GM12878 (cell line): ENCODE measurements around the gene WDR18. TPM values are rescaled to one million over a fixed set of nuclear protein-coding genes. Genes with fewer than 3 reads are reported as not detected.

Experiments
- ATAC-seq: fragments of 200-7000 bp; cut with Tn5 transposase; 3 replicates; pipeline ENCODE4 v1.9.1; 2020; ENCODE audit warnings: mild to moderate bottlenecking, moderate library complexity
- BruUV-seq: library from RNA; stranded (reverse); fragments of 400-500 nt; replicated peaks from 2 replicates; lab custom pipeline; 2021; lab: Mats Ljungman, UMichigan
- CTCF ChIA-PET: fragments of 300-600 bp; sonication (Branson Sonifier 250); formaldehyde crosslinking; extraction: SDS; loops from one replicate; lab custom pipeline; 2021; ENCODE audit warnings: inconsistent platforms; lab: Yijun Ruan, JAX
- POLR2A ChIA-PET: fragments of 350-600 bp; formaldehyde crosslinking; extraction: SDS; loops from one replicate; lab custom pipeline; 2021; ENCODE audit warnings: inconsistent platforms; lab: Charles Lee
- RAD21 ChIA-PET: fragments of 300-600 bp; sonication (Branson Sonifier 250); formaldehyde crosslinking; loops from one replicate; lab custom pipeline; 2023; ENCODE audit warnings: antibody characterized with exemption; ENCODE audit not compliant: unreplicated experiment; lab: Charles Lee
- SMC1A ChIA-PET: fragments of 300-600 bp; sonication (Branson Sonifier 250); formaldehyde crosslinking; loops from one replicate; lab custom pipeline; 2023; ENCODE audit not compliant: unreplicated experiment, uncharacterized antibody; lab: Charles Lee
- DNase-seq: peaks from one replicate; pipeline ENCODE4 v3.0.0-alpha.2; 2011; ENCODE audit warnings: low read depth, low spot score
- FAIRE-seq: peaks from 3 replicates; lab custom pipeline; 2011; peaks lifted over from hg19 to GRCh38; lab: Jason Lieb, UNC
- H2AFZ ChIP-seq: 2 replicates; pipeline ENCODE4 v1.6.0; 2011; ENCODE audit warnings: low read depth, low read length, control low read depth; ENCODE audit not compliant: control insufficient read depth
- H3K27ac ChIP-seq: 2 replicates; pipeline ENCODE4 v1.5.1; 2011; ENCODE audit warnings: control low read depth; ENCODE audit not compliant: control insufficient read depth, insufficient read depth
- H3K27me3 ChIP-seq, 2 experiments: replicated peaks in 1 of 2; 2 replicates each; pipeline versions ENCODE4 v1.6.0 to v1.6.1; 2011; ENCODE audit warnings: low read length in 1 of 2; ENCODE audit not compliant: control insufficient read depth in 2 of 2, insufficient read depth in 2 of 2
- H3K36me3 ChIP-seq, 2 experiments: 2 replicates each; pipeline ENCODE4 v1.5.1; 2011; ENCODE audit warnings: low read length in 1 of 2; ENCODE audit not compliant: control insufficient read depth in 2 of 2, insufficient read depth in 2 of 2
- H3K4me1 ChIP-seq: 2 replicates; pipeline ENCODE4 v1.6.1; 2011; ENCODE audit warnings: mild to moderate bottlenecking, low read length, moderate library complexity, mixed read lengths; ENCODE audit not compliant: control insufficient read depth, insufficient read depth
- H3K4me2 ChIP-seq: 2 replicates; pipeline ENCODE4 v1.6.0; 2011; ENCODE audit warnings: control low read depth; ENCODE audit not compliant: control insufficient read depth, insufficient read depth
- H3K4me3 ChIP-seq: fragments of 200-600 bp; sonication (generic); 2 replicates; pipeline ENCODE4 v1.5.1; 2016
- H3K79me2 ChIP-seq: 2 replicates; pipeline ENCODE4 v1.6.0; 2011; ENCODE audit warnings: low read length; ENCODE audit not compliant: control insufficient read depth, insufficient read depth
- H3K9ac ChIP-seq: 2 replicates; pipeline ENCODE4 v1.8.0; 2011; ENCODE audit warnings: low read length, control low read depth, mixed read lengths; ENCODE audit not compliant: control insufficient read depth, insufficient read depth
- H3K9me3 ChIP-seq: replicated peaks from 3 replicates; pipeline ENCODE4 v1.5.1; 2011; ENCODE audit warnings: mild to moderate bottlenecking, low read length; ENCODE audit not compliant: control insufficient read depth, insufficient read depth
- H4K20me1 ChIP-seq: 2 replicates; pipeline ENCODE4 v1.6.0; 2011; ENCODE audit not compliant: control insufficient read depth, insufficient read depth
- DPF2 ChIP-seq: fragments of 450-650 bp; IDR thresholded peaks from 2 replicates; pipeline ENCODE4 v1.6.1; 2017; ENCODE audit warnings: mild to moderate bottlenecking
- LARP7 ChIP-seq: fragments of 450-650 bp; IDR thresholded peaks from 2 replicates; pipeline ENCODE4 v1.6.1; 2017; ENCODE audit warnings: mild to moderate bottlenecking
- MYB ChIP-seq: fragments of 150-350 bp; IDR thresholded peaks from 2 replicates; pipeline ENCODE4 v1.6.1; 2014; ENCODE audit warnings: mild to moderate bottlenecking, low read depth, low read length, borderline replicate concordance
- PBX3 ChIP-seq: IDR thresholded peaks from 2 replicates; pipeline ENCODE4 v1.6.1; 2011; ENCODE audit warnings: mild to moderate bottlenecking, low read depth, low read length, moderate library complexity; ENCODE audit not compliant: insufficient replicate concordance
- WGBS: methylation state at CpG from one replicate; pipeline ENCODE4 v1.1.6; 2016; ENCODE audit warnings: low lambda C conversion rate; ENCODE audit not compliant: insufficient replicate concordance, insufficient coverage; ENCODE audit errors: missing lambda C conversion rate; 5-methylcytosine and 5-hydroxymethylcytosine counted together
- in situ Hi-C: fragments of 300-500 bp; cut with MboI; formaldehyde crosslinking; loops from 9 replicates; pipeline ENCODE4 v1.14.3; 2018; ENCODE audit warnings: mixed read lengths
- intact Hi-C: fragments of 100-400 bp; cut with micrococcal nuclease; formaldehyde crosslinking; loops from one replicate; pipeline ENCODE4 v1.14.2; 2022; ENCODE audit not compliant: unreplicated experiment
- polyA plus RNA-seq, 11 experiments: library from polyadenylated mRNA; depleted of rRNA in 4 of 11; unstranded in 6 of 11; stranded (reverse) in 5 of 11; fragments of >200 nt; fragmentation: Nextera tagmentation in 4 of 11; fragmentation: Illumina TruSeq in 1 of 11; extraction: Ambion mirVana in 4 of 11; extraction: Trizol in 1 of 11; gene quantifications; 1 replicate in 1 of 11; 2 replicates in 10 of 11; pipeline versions ENCODE4 v1.2.1 to v1.2.3, GENCODE V29; 2011 to 2016; ENCODE audit warnings: inconsistent platforms in 2 of 11, missing spikeins in 2 of 11, low read depth in 1 of 11
- total RNA-seq, 4 experiments: library from RNA; depleted of rRNA in 3 of 4; stranded (reverse); fragments of >200 nt in 3 of 4; fragmentation: Illumina TruSeq in 1 of 4; extraction: Trizol in 1 of 4; gene quantifications; 2 replicates each; pipeline versions ENCODE4 v1.2.1 to v1.2.3, GENCODE V29; 2013 to 2021

WDR18 gene
- total and polyA plus RNA-seq, 10 of the 15 experiments (the other 5 are each of a cell fraction or from before 2014, with no cell fraction given) = 3.0 to 206 (median 62.3) TPM

GRCh38 chr19:1027650-1028061 is 43.5 kb downstream of the WDR18 start:
- H2AFZ ChIP-seq = no peak overlapping the region
- ChIA-PET POLR2A (interaction anchor here (0.5 to 4.7 kb wide), 13 partner anchors 8 to 239 kb away, joined by 3 to 83 read pairs (median 4); partner anchors contain the start of genes ABCA7, ARHGAP45 and GPX4), RAD21 (interaction anchor here (0.6 to 4.9 kb wide), 6 partner anchors 11 to 229 kb away, joined by 3 to 39 read pairs (median 4); partner anchors contain the start of genes ABCA7, ARHGAP45 and WDR18), SMC1A (interaction anchor here (0.6 to 2.9 kb wide), 6 partner anchors 8 to 75 kb away, joined by 3 to 22 read pairs (median 4); partner anchors contain the start of genes ABCA7 and ARHGAP45), CTCF (interaction anchor here (0.6 to 2.3 kb wide), 6 partner anchors 9 to 164 kb away, joined by 3 to 11 read pairs (median 4); no protein-coding TSS in a partner anchor)
- ATAC-seq (peak; percentile 23), DNase-seq (no peak), FAIRE-seq (no peak)
- peak overlapping the region; percentile 90 for H3K9ac ChIP-seq
- peaks cover 52% of the 10 kb centered on the region for H3K79me2 ChIP-seq
- H3K4me3 ChIP-seq = peak overlapping the region; percentile 90
- intact Hi-C loops (no loop called here), in situ Hi-C loops (no loop called here)
- H3K4me1 ChIP-seq = peaks cover 6% of the 10 kb centered on the region
- no TSS peak for BruUV-seq
- no peak for TF ChIP-seq PBX3
- TF ChIP-seq LARP7 = peak; percentile 23; the same call in 1 of the 2 replicates
- 0 out of 2 replicates have a peak, but pooled peaks have one; percentile 30 for TF ChIP-seq DPF2
- no peak for TF ChIP-seq MYB
- peak overlapping the region; percentile 95 for H3K4me2 ChIP-seq
- H3K27me3 ChIP-seq = no peaks in the 10 kb centered on the region
- peaks cover 8 to 11% of the 10 kb centered on the region in 2 experiments for H3K36me3 ChIP-seq
- H3K9me3 ChIP-seq = no peaks in the 10 kb centered on the region
- 0 out of 2 replicates have a peak, but pooled peaks cover 4% of the 10 kb centered on the region for H4K20me1 ChIP-seq
- peak overlapping the region; percentile 92 for H3K27ac ChIP-seq
- WGBS = 0% methylated on average over 12 of the region's 16 CpGs
